ENCODE measurements around the gene DCDC1.

The DCDC1 gene

DNA sequence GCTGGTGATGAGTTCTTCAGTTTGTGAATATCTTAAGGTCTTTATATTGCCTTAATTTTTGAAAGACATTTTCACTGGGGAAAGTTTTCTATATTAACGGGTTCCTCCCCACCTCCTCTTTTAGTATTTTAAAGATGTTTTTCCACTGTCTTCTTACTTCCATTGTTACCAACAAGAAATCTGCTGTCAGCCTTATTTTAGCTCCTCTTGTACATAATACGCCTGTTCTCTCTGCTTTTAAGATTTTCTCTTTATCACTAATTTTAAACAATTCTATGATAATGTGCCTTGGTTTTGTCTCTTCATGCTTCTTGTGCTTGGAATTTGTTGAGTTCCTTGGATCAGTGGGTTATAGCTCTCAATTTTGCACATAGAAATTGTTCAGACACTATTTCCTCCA is 280.4 kb downstream of the DCDC1 start:
- Histone ChIP-seq H3K27me3 (replicated peaks; ENCODE audit: control insufficient read depth, insufficient read depth, low read length, poor library complexity, severe bottlenecking) (no peaks in the 10 kb centered on the region), H3K36me3 (ENCODE audit: control insufficient read depth, insufficient read depth, low read length) (no peaks in the 10 kb centered on the region), H3K27ac (ENCODE audit: insufficient read depth, low read length, poor library complexity, severe bottlenecking) (no peak overlapping the region), H3K4me3 (ENCODE audit: insufficient read depth, low read depth, low read length, poor library complexity, severe bottlenecking) (no peak overlapping the region), H3K4me1 (ENCODE audit: control insufficient read depth, insufficient read depth, low read length, poor library complexity, severe bottlenecking) (no peaks in the 10 kb centered on the region), H3K9me3 (ENCODE audit: control insufficient read depth, low read length) (no peaks in the 10 kb centered on the region)
- DNase-seq, result no peak

DNA sequence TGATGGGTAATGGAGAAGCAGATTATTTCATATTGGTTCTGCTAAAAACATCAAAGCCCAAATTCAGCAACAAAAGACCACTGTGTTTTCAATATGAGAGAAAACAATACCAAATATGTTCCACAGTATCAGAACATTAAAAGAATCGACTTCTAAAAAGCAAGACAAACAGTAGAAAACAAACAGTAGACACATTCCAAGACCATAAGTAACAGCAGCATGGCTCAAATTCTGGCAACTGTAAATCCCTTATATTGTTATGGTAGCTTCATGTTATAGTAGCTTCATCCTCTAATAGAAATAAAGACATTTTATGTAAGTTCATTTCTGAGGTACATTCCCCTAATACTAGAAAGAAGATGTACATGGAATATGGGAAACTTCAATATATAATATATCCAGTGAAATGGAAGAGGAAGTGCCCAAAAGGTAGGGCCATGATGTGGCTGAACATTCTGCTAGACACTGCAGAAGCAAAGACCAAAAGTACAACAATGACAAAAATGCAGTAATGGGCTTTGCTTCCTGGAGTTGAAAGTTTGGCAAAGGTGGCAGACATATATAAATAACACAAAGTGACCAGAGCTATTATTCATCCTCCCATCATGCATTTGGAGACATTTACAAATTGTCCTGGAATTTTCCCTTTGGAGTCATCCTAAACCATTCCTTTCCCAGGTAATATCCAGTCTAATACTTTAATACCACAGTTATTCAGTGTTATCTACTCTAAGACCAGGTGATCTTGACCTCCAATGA is 299.9 kb downstream of the DCDC1 start:
- DNase-seq, result no peak
- Histone ChIP-seq H3K36me3 (ENCODE audit: control insufficient read depth, insufficient read depth, low read length) (no peaks in the 10 kb centered on the region), H3K4me3 (ENCODE audit: insufficient read depth, low read depth, low read length, poor library complexity, severe bottlenecking) (no peak overlapping the region), H3K27me3 (replicated peaks; ENCODE audit: control insufficient read depth, insufficient read depth, low read length, poor library complexity, severe bottlenecking) (no peaks in the 10 kb centered on the region), H3K9me3 (ENCODE audit: control insufficient read depth, low read length) (no peaks in the 10 kb centered on the region), H3K27ac (ENCODE audit: insufficient read depth, low read length, poor library complexity, severe bottlenecking) (no peak overlapping the region), H3K4me1 (ENCODE audit: control insufficient read depth, insufficient read depth, low read length, poor library complexity, severe bottlenecking) (no peaks in the 10 kb centered on the region)

DNA sequence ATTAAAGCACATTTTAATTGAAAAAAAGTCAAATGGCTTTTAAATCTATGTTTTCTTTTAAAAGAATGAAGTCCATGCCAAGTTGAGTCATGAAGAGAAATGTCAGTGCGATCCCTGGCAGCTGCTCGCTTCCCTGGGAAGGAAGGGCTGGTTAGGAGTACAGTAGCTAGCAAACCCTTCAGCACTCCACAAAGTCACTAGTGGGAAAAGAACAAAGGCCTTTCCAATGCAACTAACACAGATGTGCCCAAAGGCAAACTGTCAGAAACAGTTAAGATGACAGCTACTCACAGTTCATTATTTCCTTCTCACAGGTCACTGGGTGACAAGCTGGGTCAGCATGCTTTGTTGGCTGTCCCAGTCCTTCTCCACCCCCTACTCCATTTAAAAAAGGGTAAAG is 308.7 kb downstream of the DCDC1 start:
- H3K27me3 ChIP-seq (replicated peaks; ENCODE audit: control insufficient read depth, insufficient read depth, low read length, poor library complexity, severe bottlenecking), result no peaks in the 10 kb centered on the region
- no peak overlapping the region for H3K4me3 ChIP-seq (ENCODE audit: insufficient read depth, low read depth, low read length, poor library complexity, severe bottlenecking)
- H3K9me3 ChIP-seq (ENCODE audit: control insufficient read depth, low read length), result no peaks in the 10 kb centered on the region
- H3K36me3 ChIP-seq (ENCODE audit: control insufficient read depth, insufficient read depth, low read length), result no peaks in the 10 kb centered on the region
- H3K4me1 ChIP-seq (ENCODE audit: control insufficient read depth, insufficient read depth, low read length, poor library complexity, severe bottlenecking), result no peaks in the 10 kb centered on the region
- no peak overlapping the region for H3K27ac ChIP-seq (ENCODE audit: insufficient read depth, low read length, poor library complexity, severe bottlenecking)
- DNase-seq, result no peak

DNA sequence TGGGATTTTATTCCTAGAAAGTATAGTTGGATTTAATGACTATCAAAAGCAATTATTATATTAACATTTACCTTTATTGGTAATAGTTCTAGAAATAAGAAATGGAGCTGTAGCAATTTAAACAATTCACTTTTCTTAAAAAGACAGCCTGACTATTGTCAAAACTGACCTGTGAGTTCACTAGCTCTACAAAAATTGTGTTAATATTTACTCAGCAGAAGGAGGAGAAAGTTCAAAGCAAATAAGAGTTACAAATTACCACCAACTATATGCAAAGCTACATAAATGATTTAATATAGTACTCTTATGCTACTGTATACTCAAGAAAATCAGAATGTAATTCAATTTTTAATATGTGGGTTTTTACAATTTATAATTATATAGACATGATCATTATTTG is 310.0 kb downstream of the DCDC1 start:
- no peak for DNase-seq
- Histone ChIP-seq H3K4me1 (ENCODE audit: control insufficient read depth, insufficient read depth, low read length, poor library complexity, severe bottlenecking) (no peaks in the 10 kb centered on the region), H3K9me3 (ENCODE audit: control insufficient read depth, low read length) (no peaks in the 10 kb centered on the region), H3K27me3 (replicated peaks; ENCODE audit: control insufficient read depth, insufficient read depth, low read length, poor library complexity, severe bottlenecking) (no peaks in the 10 kb centered on the region), H3K27ac (ENCODE audit: insufficient read depth, low read length, poor library complexity, severe bottlenecking) (no peak overlapping the region), H3K4me3 (ENCODE audit: insufficient read depth, low read depth, low read length, poor library complexity, severe bottlenecking) (no peak overlapping the region), H3K36me3 (ENCODE audit: control insufficient read depth, insufficient read depth, low read length) (no peaks in the 10 kb centered on the region)

DNA sequence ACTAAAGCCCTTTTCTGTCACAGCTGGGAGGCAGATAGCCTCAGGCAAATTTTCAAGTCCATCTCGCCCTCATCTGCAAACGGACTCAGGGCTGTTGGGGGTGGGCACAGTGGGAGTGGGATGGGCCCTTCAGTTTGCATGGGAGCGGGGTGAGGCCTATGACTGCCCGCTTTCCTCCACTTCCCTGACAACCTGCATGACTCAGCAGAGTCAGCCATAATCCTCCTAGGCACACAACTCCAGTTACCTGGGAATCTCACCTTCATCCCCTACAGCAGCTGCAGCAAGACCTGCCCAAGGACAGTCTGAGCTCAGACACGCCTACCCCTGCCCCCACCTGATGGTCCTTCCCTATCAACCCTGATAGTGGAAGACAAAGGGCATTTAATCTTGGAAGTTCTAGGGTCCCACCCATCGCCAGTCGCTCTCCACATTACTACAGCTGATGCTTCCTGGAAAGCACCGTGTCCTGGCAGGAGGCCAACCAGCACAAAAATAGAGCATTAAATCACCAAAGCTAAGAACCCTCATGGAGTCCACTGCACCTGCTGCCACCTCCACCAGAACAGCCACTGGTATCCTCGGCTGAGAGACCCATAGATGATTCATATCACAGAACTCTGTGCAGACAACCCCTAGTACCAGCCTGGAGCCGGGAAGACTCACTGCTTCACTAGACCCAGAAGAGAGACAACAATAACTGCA is 319.3 kb downstream of the DCDC1 start:
- Histone ChIP-seq H3K4me1 (ENCODE audit: control insufficient read depth, insufficient read depth, low read length, poor library complexity, severe bottlenecking) (no peaks in the 10 kb centered on the region), H3K36me3 (ENCODE audit: control insufficient read depth, insufficient read depth, low read length) (no peaks in the 10 kb centered on the region), H3K4me3 (ENCODE audit: insufficient read depth, low read depth, low read length, poor library complexity, severe bottlenecking) (no peak overlapping the region), H3K27ac (ENCODE audit: insufficient read depth, low read length, poor library complexity, severe bottlenecking) (no peak overlapping the region), H3K9me3 (ENCODE audit: control insufficient read depth, low read length) (no peaks in the 10 kb centered on the region), H3K27me3 (replicated peaks; ENCODE audit: control insufficient read depth, insufficient read depth, low read length, poor library complexity, severe bottlenecking) (no peaks in the 10 kb centered on the region)
- no peak for DNase-seq

DNA sequence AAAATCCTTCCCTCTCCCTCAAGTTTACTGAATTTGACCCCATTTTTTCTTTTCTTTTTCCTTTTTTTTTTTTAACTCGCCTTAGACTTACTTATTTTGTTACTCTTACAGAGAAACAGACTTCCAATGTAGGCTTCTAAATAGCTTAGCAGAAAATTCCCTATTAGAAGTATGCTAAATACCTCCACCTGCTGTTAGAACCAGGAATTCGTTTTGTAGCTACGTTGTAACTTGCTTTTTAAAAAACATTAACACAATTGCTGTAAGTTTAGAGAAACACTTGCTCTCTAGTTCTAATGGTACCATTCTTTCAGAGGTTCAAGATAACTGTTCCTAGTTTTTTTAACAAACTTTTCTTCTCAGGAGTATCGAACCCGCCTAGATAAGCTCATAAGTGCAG is 324.2 kb downstream of the DCDC1 start:
- Histone ChIP-seq H3K4me1 (ENCODE audit: control insufficient read depth, insufficient read depth, low read length, poor library complexity, severe bottlenecking) (no peaks in the 10 kb centered on the region), H3K27ac (ENCODE audit: insufficient read depth, low read length, poor library complexity, severe bottlenecking) (no peak overlapping the region), H3K9me3 (ENCODE audit: control insufficient read depth, low read length) (no peaks in the 10 kb centered on the region), H3K4me3 (ENCODE audit: insufficient read depth, low read depth, low read length, poor library complexity, severe bottlenecking) (no peak overlapping the region), H3K27me3 (replicated peaks; ENCODE audit: control insufficient read depth, insufficient read depth, low read length, poor library complexity, severe bottlenecking) (no peaks in the 10 kb centered on the region), H3K36me3 (ENCODE audit: control insufficient read depth, insufficient read depth, low read length) (no peaks in the 10 kb centered on the region)
- no peak for DNase-seq

DNA sequence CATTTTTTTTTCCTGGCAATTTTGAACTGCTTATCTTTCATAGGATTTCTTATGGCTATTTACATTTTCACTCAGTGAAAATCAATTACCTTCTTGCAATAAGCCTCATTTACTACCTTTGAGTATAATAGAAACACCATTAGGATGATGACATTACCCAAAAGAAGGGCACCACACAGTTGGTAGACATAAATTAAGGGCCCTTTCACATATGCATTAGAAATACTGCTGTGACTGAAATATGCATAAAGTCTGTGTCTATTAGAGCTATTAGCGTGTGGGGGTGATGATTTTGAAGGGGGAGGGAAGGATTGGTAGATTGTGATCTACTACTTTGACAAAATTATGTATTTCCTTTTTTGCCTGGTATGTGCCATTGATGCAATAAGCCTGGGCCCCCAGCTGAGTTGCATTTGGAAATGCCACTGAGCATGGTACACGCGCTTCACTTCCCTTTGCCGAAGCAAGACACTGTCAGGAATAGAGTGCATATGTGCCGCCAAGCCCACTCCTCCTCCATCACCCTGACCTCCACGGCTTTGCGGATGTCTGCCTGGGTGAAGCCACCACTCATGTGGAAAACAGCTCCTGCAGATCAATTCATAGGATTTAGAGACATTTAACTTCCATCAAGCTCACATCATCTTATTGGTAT is 339.3 kb downstream of the DCDC1 start:
- DNase-seq, result no peak

DNA sequence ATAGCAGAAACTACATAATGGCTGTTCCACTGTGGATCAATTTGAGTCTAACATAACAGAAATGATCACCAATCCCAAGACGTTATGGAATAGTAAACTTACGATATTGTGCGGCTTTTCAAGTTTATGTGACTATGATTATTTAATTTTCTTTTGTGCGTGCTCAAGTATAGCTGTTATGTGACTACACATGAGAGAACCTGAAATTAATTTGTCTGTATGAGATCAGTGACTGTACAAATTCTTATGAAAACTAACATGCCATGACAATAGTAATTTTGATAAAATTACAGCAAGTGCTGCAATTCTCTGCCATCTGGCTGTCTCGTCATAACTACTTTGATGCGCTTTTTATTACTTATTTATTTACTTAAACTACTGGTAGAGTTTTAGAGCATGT is 343.2 kb downstream of the DCDC1 start:
- Histone ChIP-seq H3K27me3 (replicated peaks; ENCODE audit: control insufficient read depth, insufficient read depth, low read length, poor library complexity, severe bottlenecking) (no peaks in the 10 kb centered on the region), H3K4me1 (ENCODE audit: control insufficient read depth, insufficient read depth, low read length, poor library complexity, severe bottlenecking) (no peaks in the 10 kb centered on the region), H3K4me3 (ENCODE audit: insufficient read depth, low read depth, low read length, poor library complexity, severe bottlenecking) (no peak overlapping the region), H3K9me3 (ENCODE audit: control insufficient read depth, low read length) (no peaks in the 10 kb centered on the region), H3K27ac (ENCODE audit: insufficient read depth, low read length, poor library complexity, severe bottlenecking) (no peak overlapping the region), H3K36me3 (ENCODE audit: control insufficient read depth, insufficient read depth, low read length) (no peaks in the 10 kb centered on the region)
- DNase-seq, result no peak

More for the DNA sequence above, 339.3 kb downstream of the DCDC1 start:
- Histone ChIP-seq H3K4me1 (ENCODE audit: control insufficient read depth, insufficient read depth, low read length, poor library complexity, severe bottlenecking) (no peaks in the 10 kb centered on the region), H3K27me3 (replicated peaks; ENCODE audit: control insufficient read depth, insufficient read depth, low read length, poor library complexity, severe bottlenecking) (no peaks in the 10 kb centered on the region), H3K9me3 (ENCODE audit: control insufficient read depth, low read length) (no peaks in the 10 kb centered on the region), H3K27ac (ENCODE audit: insufficient read depth, low read length, poor library complexity, severe bottlenecking) (no peak overlapping the region), H3K4me3 (ENCODE audit: insufficient read depth, low read depth, low read length, poor library complexity, severe bottlenecking) (no peak overlapping the region), H3K36me3 (ENCODE audit: control insufficient read depth, insufficient read depth, low read length) (no peaks in the 10 kb centered on the region)

DNA sequence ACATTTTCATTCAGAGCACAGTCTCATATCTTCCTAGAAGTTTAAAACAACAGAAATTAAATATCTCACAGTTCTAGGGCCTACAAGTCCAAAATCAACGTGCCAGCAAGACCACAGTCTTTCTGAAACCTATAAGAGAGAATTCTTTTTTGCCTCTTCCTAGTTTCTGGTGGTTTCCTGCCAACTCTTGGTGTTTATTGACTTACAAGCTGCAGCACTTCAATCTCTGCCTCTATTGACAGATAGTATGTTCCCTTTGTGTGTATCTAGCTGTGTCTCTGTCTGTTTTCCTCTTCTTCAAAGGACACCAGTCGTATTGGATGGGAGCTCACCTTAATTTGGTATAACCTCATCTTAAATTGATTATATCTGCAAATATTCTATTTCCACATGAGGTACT is 347.5 kb downstream of the DCDC1 start:
- Histone ChIP-seq H3K4me3 (ENCODE audit: insufficient read depth, low read depth, low read length, poor library complexity, severe bottlenecking) (no peak overlapping the region), H3K4me1 (ENCODE audit: control insufficient read depth, insufficient read depth, low read length, poor library complexity, severe bottlenecking) (no peaks in the 10 kb centered on the region), H3K9me3 (ENCODE audit: control insufficient read depth, low read length) (no peaks in the 10 kb centered on the region), H3K36me3 (ENCODE audit: control insufficient read depth, insufficient read depth, low read length) (no peaks in the 10 kb centered on the region), H3K27ac (ENCODE audit: insufficient read depth, low read length, poor library complexity, severe bottlenecking) (no peak overlapping the region), H3K27me3 (replicated peaks; ENCODE audit: control insufficient read depth, insufficient read depth, low read length, poor library complexity, severe bottlenecking) (no peaks in the 10 kb centered on the region)
- DNase-seq, result no peak

DNA sequence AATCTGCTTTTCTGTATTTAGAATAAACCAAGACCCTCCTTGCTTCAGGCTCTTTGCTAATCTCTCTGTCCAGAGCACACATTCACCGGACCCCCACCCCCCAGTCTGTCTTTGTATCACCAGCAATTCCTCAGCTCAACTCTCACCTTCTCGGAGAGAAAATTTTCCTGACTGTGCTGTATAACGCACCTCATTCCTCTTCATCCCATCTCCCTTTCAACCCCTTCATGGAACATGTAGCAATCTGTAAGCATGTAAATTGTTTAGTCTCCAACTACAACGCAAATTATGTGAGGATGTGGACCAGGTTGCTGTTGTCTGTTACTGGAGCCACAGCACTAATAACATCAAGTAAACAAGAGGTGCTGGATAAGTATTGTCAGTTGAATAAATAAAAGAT is 349.8 kb downstream of the DCDC1 start:
- Histone ChIP-seq H3K4me3 (ENCODE audit: insufficient read depth, low read depth, low read length, poor library complexity, severe bottlenecking) (no peak overlapping the region), H3K27me3 (replicated peaks; ENCODE audit: control insufficient read depth, insufficient read depth, low read length, poor library complexity, severe bottlenecking) (no peaks in the 10 kb centered on the region), H3K9me3 (ENCODE audit: control insufficient read depth, low read length) (no peaks in the 10 kb centered on the region), H3K36me3 (ENCODE audit: control insufficient read depth, insufficient read depth, low read length) (no peaks in the 10 kb centered on the region), H3K27ac (ENCODE audit: insufficient read depth, low read length, poor library complexity, severe bottlenecking) (no peak overlapping the region), H3K4me1 (ENCODE audit: control insufficient read depth, insufficient read depth, low read length, poor library complexity, severe bottlenecking) (no peaks in the 10 kb centered on the region)
- no peak for DNase-seq

Measured in effector memory CD4-positive, alpha-beta T cell (primary cell).